ENCODE data around the gene ABCC8.

- TF ChIP-seq EZH2 (IDR thresholded peaks at IDR 0.05; ENCODE audit: borderline replicate concordance, low read depth, low read length) (no peak), CCNT2 (IDR thresholded peaks at IDR 0.05; ENCODE audit: borderline replicate concordance, extremely low read depth, insufficient read length, low read depth, low read length) (no peak), PBX2 (CRISPR knock-in tag; IDR thresholded peaks at IDR 0.05; ENCODE audit: low read depth) (no peak), PBX2 (tag; conservative IDR thresholded peaks at IDR 0.05; ENCODE audit: low read depth) (no peak), KDM4B (IDR thresholded peaks at IDR 0.05; ENCODE audit: borderline replicate concordance in 2 of 2, low read depth in 1 of 2) (no peak), ZNF699 (CRISPR knock-in tag; IDR thresholded peaks at IDR 0.05; ENCODE audit: insufficient replicate concordance) (no peak), POLR2A (conservative IDR thresholded peaks at IDR 0.05) (no peak), GTF2F1 (IDR thresholded peaks at IDR 0.05; ENCODE audit: low read depth, low read length) (no peak), HNRNPK (IDR thresholded peaks at IDR 0.05; ENCODE audit: low read depth, low read length, poor library complexity, severe bottlenecking) (no peak), ZBTB8A (IDR thresholded peaks at IDR 0.05; ENCODE audit: partially characterized antibody) (no peak)
- TF ChIP-seq, protein P1, sequence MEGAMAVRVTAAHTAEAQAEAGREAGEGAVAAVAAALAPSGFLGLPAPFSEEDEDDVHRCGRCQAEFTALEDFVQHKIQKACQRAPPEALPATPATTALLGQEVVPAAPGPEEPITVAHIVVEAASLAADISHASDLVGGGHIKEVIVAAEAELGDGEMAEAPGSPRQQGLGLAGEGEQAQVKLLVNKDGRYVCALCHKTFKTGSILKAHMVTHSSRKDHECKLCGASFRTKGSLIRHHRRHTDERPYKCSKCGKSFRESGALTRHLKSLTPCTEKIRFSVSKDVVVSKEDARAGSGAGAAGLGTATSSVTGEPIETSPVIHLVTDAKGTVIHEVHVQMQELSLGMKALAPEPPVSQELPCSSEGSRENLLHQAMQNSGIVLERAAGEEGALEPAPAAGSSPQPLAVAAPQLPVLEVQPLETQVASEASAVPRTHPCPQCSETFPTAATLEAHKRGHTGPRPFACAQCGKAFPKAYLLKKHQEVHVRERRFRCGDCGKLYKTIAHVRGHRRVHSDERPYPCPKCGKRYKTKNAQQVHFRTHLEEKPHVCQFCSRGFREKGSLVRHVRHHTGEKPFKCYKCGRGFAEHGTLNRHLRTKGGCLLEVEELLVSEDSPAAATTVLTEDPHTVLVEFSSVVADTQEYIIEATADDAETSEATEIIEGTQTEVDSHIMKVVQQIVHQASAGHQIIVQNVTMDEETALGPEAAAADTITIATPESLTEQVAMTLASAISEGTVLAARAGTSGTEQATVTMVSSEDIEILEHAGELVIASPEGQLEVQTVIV (CRISPR knock-in tag; IDR thresholded peaks at IDR 0.05; ENCODE audit: borderline replicate concordance): no peak
These were observed 37.3 kb downstream of the ABCC8 start for GRCh38 chr11:17439316-17439782.
